Dermis lymphatic vessel endothelial cell (primary cell): ENCODE results near the gene COMMD10. TPM values are rescaled to one million over a fixed set of nuclear protein-coding genes. Genes with fewer than 3 reads are reported as not detected.

Experiments
- total RNA-seq: library from RNA; depleted of rRNA; stranded (reverse); fragments of >200 nt; gene quantifications from 2 replicates; pipeline ENCODE4 v1.2.1, GENCODE V29; 2014

Gene COMMD10
- total RNA-seq, result 57.6 and 63.7 TPM in 2 replicates

DNA sequence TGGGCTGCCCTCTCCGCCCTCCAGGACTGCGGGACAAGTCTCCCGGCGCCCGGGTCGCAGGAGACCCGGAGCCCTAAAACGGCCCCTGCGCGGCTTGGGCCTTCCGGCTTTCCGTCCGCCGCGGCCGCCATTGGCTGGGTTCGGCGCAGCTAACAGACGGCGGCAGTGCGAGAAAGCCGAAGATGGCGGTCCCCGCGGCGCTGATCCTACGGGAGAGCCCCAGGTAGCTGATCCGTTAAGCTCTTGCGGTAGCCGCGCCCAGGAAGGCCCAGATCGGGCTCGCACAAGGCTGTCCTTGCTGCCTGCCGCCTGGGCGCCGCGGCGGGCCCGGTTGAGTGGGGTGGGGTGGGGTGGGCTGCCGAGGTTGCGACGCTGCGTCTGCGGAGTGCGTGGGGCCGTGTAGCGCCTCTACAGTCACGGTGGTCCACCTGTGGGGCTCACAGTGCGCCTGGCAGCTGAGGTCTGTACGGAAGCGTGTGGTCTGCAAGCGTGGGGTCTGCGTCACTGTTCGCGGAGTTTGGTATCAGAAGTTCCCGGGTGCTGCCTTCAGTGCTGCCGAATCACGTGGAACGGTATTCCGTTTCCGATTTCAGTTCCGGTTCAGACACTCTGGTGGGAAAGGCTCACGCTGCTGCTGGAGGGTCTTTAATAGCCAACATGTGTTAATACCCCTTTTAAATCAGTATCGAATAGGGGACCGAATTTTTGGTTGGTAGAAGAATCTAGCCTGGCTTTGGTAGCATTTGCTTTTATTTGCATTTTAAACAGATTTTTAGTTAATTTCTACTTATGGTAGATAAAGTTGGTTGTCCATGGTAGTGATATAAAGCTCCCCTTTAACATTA is at the start of gene COMMD10:
Gene COMMD10, plus strand, starts transcription at position 155 of the 845 bp plus-strand sequence.

Other genes with a start within 250 kb of the COMMD10 start
- gene ATG12, start 243.5 kb upstream of the COMMD10 start, total RNA-seq, result 31.1 and 38.0 TPM in 2 replicates
- gene AP3S1, start 243.1 kb upstream of the COMMD10 start, total RNA-seq, result 62.1 and 67.5 TPM in 2 replicates
- gene LVRN, start 122.5 kb upstream of the COMMD10 start, total RNA-seq, result 0.09 and 0.22 TPM in 2 replicates
- 0.17 and 0.33 TPM in 2 replicates for gene ARL14EPL, start 52.6 kb upstream of the COMMD10 start, total RNA-seq